HG03039 (cell line): ENCODE measurements around the gene HRK.

Source experiments
- ATAC-seq: cut with Tn5 transposase; IDR thresholded peaks from one replicate; pipeline ENCODE4 v1.9.1; 2021; ENCODE audit warnings: mild to moderate bottlenecking, moderate library complexity; ENCODE audit not compliant: unreplicated experiment

The HRK gene

GRCh38 chr12:116881325-116881876 lies at the start of gene HRK:
Gene HRK, minus strand, starts transcription at chr12:116881441. Its CDS starts 134 bp downstream, at chr12:116881307.
- ATAC-seq, result no peak

GRCh38 chr12:116929885-116930284 lies 48.6 kb upstream of the HRK start:
- no peak for ATAC-seq

GRCh38 chr12:116928504-116928903 lies 47.3 kb upstream of the HRK start:
- ATAC-seq, result no peak

- ATAC-seq, result no peak
Observed at GRCh38 chr12:116927244-116927940, 46.2 kb upstream of the HRK start.

- ATAC-seq, result no peak
Observed at GRCh38 chr12:116926283-116927243, 45.3 kb upstream of the HRK start.

- peak; percentile 62 for ATAC-seq
Observed at GRCh38 chr12:116924558-116925453, 43.6 kb upstream of the HRK start.

- peak; percentile 62 for ATAC-seq
Observed at GRCh38 chr12:116922194-116922897, 41.1 kb upstream of the HRK start.

- no peak for ATAC-seq
Observed at GRCh38 chr12:116920939-116921338, 39.7 kb upstream of the HRK start.

- no peak for ATAC-seq
Observed at GRCh38 chr12:116919706-116920485, 38.7 kb upstream of the HRK start.

GRCh38 chr12:116919247-116919661 lies 38.0 kb upstream of the HRK start:
- no peak for ATAC-seq

- ATAC-seq, result no peak
Observed at GRCh38 chr12:116918464-116918863, 37.2 kb upstream of the HRK start.

GRCh38 chr12:116916714-116917114 lies 35.5 kb upstream of the HRK start:
- ATAC-seq, result no peak

GRCh38 chr12:116916122-116916521 lies 34.9 kb upstream of the HRK start:
- no peak for ATAC-seq

- no peak for ATAC-seq
Observed at GRCh38 chr12:116915326-116915725, 34.1 kb upstream of the HRK start.

GRCh38 chr12:116910645-116911451 lies 29.6 kb upstream of the HRK start, which contains the start of gene FBXW8:
Gene FBXW8, plus strand, starts transcription at chr12:116910950. Its CDS starts 88 bp downstream, at chr12:116911038.
- peak; percentile 86 for ATAC-seq

- ATAC-seq, result no peak
Observed at GRCh38 chr12:116910280-116910644, 29.0 kb upstream of the HRK start.

- ATAC-seq, result no peak
Observed at GRCh38 chr12:116906285-116906684, 25.0 kb upstream of the HRK start.

GRCh38 chr12:116903818-116904217 lies 22.6 kb upstream of the HRK start:
- ATAC-seq, result no peak
